Measurements from ENCODE around the gene ATG16L1.

Gene ATG16L1

DNA sequence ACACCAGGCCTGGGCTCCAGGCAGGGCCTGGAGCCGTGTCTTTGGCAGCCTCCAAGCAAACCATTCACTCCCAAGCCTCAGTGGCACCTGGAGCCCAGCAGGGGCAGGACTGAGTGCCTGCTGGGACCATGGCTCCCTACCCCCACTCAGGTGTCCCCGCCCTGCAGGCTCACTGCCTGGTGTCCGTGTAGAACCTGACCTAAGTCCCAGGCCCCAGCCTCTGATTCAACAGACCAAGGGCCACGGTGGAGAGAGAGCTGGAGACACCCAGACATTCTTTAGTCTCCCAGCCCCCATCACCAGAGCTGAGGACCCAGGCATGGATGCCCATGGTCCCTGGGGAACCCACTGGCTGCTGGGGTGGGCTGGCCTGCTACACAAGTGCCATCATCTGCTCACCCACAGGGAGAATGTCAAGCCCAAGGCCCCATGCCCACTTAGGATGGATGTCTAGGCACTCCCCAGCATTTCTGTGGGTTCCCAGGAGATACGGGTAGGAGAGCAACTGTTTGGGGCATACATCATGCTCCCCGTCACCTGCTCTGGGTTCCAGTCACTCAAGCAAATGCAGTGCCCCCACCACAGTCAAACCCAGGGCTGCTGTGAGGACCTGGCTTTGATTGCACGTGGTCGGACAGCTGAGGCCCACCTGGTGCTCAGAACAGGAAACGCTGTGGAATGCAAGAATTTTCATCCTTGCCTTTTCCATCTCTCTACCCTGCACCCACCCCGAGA, 42.9 kb upstream of the ATG16L1 start (continued):
- TF ChIP-seq, protein P1, sequence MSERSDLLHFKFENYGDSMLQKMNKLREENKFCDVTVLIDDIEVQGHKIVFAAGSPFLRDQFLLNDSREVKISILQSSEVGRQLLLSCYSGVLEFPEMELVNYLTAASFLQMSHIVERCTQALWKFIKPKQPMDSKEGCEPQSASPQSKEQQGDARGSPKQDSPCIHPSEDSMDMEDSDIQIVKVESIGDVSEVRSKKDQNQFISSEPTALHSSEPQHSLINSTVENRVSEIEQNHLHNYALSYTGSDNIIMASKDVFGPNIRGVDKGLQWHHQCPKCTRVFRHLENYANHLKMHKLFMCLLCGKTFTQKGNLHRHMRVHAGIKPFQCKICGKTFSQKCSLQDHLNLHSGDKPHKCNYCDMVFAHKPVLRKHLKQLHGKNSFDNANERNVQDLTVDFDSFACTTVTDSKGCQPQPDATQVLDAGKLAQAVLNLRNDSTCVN (tag by site-specific recombination; optimal IDR thresholded peaks at IDR 0.05) = no peak
- TF ChIP-seq ZNF23 (tag by site-specific recombination; IDR thresholded peaks at IDR 0.05; ENCODE audit: borderline replicate concordance) (no peak), ZXDB (tag by site-specific recombination; IDR thresholded peaks at IDR 0.05) (no peak), SCRT1 (tag by site-specific recombination; IDR thresholded peaks at IDR 0.05; ENCODE audit: borderline replicate concordance) (no peak), ZSCAN23 (tag by site-specific recombination; IDR thresholded peaks at IDR 0.05) (no peak), MEIS1 (CRISPR knock-in tag; IDR thresholded peaks at IDR 0.05; ENCODE audit: borderline replicate concordance) (no peak)

DNA sequence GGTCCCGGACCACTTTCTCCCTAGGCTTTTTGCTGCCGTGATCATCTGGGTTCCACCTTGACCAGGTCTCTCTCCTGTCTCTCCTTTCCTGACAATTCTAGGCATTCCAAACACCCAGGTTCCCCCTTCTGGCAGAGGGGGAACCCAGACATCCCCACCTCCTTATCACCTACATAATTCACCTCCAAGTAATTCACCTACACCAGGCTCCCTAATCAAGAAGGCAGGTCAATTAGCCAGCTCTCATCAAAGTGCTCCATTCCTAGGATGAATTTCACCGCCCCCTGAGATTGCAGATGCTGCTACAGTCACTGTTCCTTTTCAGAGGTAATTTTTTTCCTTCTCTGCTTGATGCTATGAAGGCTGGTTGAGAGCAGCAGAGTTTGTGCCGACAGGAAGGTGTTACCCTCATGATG, 42.3 kb upstream of the ATG16L1 start:
- POLR2A ChIA-PET = interaction anchor here (1.1 kb wide), 1 partner anchor 51 kb away, joined by 3 read pairs; no protein-coding TSS in a partner anchor

GRCh38 chr2:233209533-233210171, 41.8 kb upstream of the ATG16L1 start:
- TF ChIP-seq ZFHX2 (tag by site-specific recombination; conservative IDR thresholded peaks at IDR 0.05) = peak; percentile 43
- TF ChIP-seq WT1 (tag by site-specific recombination; IDR thresholded peaks at IDR 0.05) = no peak
- TF ChIP-seq ZNF169 (tag by site-specific recombination; IDR thresholded peaks at IDR 0.05) = no peak
- TF ChIP-seq GLIS1 (tag by site-specific recombination; IDR thresholded peaks at IDR 0.05) = peak; percentile 65
- no peak for TF ChIP-seq ZIC2 (tag by site-specific recombination; IDR thresholded peaks at IDR 0.05)
- no peak for TF ChIP-seq ZNF280C (tag by site-specific recombination; IDR thresholded peaks at IDR 0.05)
- no peak for TF ChIP-seq ZNF121 (tag by site-specific recombination; IDR thresholded peaks at IDR 0.05)
- TF ChIP-seq SP3 (tag by site-specific recombination; IDR thresholded peaks at IDR 0.05) = no peak
- TF ChIP-seq ZNF624 (tag by site-specific recombination; IDR thresholded peaks at IDR 0.05) = no peak
- no peak for TF ChIP-seq ZNF132 (tag by site-specific recombination; IDR thresholded peaks at IDR 0.05; ENCODE audit: borderline replicate concordance)
- no peak for TF ChIP-seq ZNF324 (tag by site-specific recombination; IDR thresholded peaks at IDR 0.05)
- TF ChIP-seq, protein P2, sequence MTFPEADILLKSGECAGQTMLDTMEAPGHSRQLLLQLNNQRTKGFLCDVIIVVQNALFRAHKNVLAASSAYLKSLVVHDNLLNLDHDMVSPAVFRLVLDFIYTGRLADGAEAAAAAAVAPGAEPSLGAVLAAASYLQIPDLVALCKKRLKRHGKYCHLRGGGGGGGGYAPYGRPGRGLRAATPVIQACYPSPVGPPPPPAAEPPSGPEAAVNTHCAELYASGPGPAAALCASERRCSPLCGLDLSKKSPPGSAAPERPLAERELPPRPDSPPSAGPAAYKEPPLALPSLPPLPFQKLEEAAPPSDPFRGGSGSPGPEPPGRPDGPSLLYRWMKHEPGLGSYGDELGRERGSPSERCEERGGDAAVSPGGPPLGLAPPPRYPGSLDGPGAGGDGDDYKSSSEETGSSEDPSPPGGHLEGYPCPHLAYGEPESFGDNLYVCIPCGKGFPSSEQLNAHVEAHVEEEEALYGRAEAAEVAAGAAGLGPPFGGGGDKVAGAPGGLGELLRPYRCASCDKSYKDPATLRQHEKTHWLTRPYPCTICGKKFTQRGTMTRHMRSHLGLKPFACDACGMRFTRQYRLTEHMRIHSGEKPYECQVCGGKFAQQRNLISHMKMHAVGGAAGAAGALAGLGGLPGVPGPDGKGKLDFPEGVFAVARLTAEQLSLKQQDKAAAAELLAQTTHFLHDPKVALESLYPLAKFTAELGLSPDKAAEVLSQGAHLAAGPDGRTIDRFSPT (tag by site-specific recombination; IDR thresholded peaks at IDR 0.05) = no peak
- TF ChIP-seq, protein P3, sequence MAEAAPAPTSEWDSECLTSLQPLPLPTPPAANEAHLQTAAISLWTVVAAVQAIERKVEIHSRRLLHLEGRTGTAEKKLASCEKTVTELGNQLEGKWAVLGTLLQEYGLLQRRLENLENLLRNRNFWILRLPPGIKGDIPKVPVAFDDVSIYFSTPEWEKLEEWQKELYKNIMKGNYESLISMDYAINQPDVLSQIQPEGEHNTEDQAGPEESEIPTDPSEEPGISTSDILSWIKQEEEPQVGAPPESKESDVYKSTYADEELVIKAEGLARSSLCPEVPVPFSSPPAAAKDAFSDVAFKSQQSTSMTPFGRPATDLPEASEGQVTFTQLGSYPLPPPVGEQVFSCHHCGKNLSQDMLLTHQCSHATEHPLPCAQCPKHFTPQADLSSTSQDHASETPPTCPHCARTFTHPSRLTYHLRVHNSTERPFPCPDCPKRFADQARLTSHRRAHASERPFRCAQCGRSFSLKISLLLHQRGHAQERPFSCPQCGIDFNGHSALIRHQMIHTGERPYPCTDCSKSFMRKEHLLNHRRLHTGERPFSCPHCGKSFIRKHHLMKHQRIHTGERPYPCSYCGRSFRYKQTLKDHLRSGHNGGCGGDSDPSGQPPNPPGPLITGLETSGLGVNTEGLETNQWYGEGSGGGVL (tag by site-specific recombination; IDR thresholded peaks at IDR 0.05) = no peak
- Histone ChIP-seq H3K36me3 (ENCODE audit: control insufficient read depth in 2 of 2, insufficient read depth in 1 of 2, low read length in 2 of 2) (no peaks in the 10 kb centered on the region), H3K27ac (ENCODE audit: extremely low read depth, low read depth, low read length) (no peak overlapping the region), H3K4me1 (ENCODE audit: control insufficient read depth, insufficient read depth, low read length) (no peaks in the 10 kb centered on the region), H3K9me3 (ENCODE audit: control insufficient read depth, insufficient read depth, low read depth, low read length) (no peaks in the 10 kb centered on the region), H3K4me3 (ENCODE audit: low read depth, low read length) (no peak overlapping the region)
- CTCF ChIA-PET = interaction anchor here (0.6 to 1.5 kb wide), 8 partner anchors 9 to 155 kb away, joined by 3 to 5 read pairs (median 4); no protein-coding TSS in a partner anchor
- POLR2A ChIA-PET = interaction anchor here (1.1 kb wide), 1 partner anchor 51 kb away, joined by 3 read pairs; no protein-coding TSS in a partner anchor

More for the DNA sequence above, 42.3 kb upstream of the ATG16L1 start:
- Histone ChIP-seq H3K4me3 (ENCODE audit: low read depth, low read length) (no peak overlapping the region), H3K4me1 (ENCODE audit: control insufficient read depth, insufficient read depth, low read length) (no peaks in the 10 kb centered on the region), H3K9me3 (ENCODE audit: control insufficient read depth, insufficient read depth, low read depth, low read length) (no peaks in the 10 kb centered on the region), H3K36me3 (ENCODE audit: control insufficient read depth in 2 of 2, insufficient read depth in 1 of 2, low read length in 2 of 2) (no peaks in the 10 kb centered on the region), H3K27ac (ENCODE audit: extremely low read depth, low read depth, low read length) (no peak overlapping the region)
- CTCF ChIA-PET = interaction anchor here (0.7 to 1.5 kb wide), 2 partner anchors 9 to 46 kb away, joined by 3 to 4 read pairs; no protein-coding TSS in a partner anchor
- TF ChIP-seq ZNF560 (tag by site-specific recombination; IDR thresholded peaks at IDR 0.05; ENCODE audit: borderline replicate concordance) (no peak), ZNF785 (tag by site-specific recombination; IDR thresholded peaks at IDR 0.05) (no peak), BCL11A (tag by site-specific recombination; IDR thresholded peaks at IDR 0.05; ENCODE audit: low read depth) (no peak), ZNF610 (tag by site-specific recombination; IDR thresholded peaks at IDR 0.05; ENCODE audit: borderline replicate concordance) (no peak), ZNF510 (tag by site-specific recombination; IDR thresholded peaks at IDR 0.05; ENCODE audit: insufficient replicate concordance) (no peak), TRIM28 (IDR thresholded peaks at IDR 0.05; ENCODE audit: borderline replicate concordance, low read length) (no peak), SP3 (tag by site-specific recombination; IDR thresholded peaks at IDR 0.05) (no peak), ZNF529 (tag by site-specific recombination; IDR thresholded peaks at IDR 0.05; ENCODE audit: insufficient replicate concordance) (no peak), ZBTB21 (tag by site-specific recombination; IDR thresholded peaks at IDR 0.05) (no peak)

Measured in HEK293 (cell line).